GM21390 (cell line): ENCODE measurements around the gene CYP3A7.
"Not testable (repeated sequence)": the region's sequence is repeated elsewhere in the genome, so short reads cannot be mapped to it uniquely, and the experiment has no call there.

ENCODE experiments used
- ATAC-seq: cut with Tn5 transposase; IDR thresholded peaks from one replicate; pipeline ENCODE4 v1.9.1; 2021; ENCODE audit not compliant: unreplicated experiment

The CYP3A7 gene

DNA sequence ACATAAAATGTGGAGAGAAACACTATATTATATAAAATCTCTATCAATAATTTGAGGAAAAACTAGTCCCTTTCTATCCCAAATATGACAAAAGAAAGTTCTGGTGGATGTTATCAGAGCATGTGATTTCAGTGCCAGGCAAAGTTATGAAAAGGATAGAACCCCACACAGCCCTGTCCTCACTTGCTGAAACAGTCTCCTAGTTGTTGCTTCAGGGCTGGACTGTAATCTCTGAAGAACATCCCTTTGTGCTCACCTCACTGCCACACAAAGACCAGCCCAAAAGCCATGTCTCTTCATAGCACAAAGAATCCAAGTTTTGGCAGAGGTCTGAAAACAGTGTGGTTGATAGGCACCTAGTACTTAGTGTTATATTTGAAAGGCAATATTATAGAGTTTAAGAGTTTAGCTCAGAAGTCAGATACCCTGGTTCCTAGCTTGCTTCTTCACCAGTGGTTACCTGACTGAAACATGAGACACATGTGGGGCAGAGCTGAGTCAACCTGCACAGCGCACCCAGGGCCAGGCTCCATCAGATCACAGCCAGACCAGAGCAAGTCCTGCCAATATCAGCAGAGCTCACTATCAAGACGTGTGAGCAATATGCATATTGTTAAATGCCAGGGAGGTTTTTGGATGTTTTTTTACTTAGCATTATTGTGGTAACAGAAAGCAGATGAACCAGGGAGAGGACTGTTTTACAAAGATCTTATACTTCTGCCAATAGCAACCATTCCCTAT is 25.0 kb downstream of the CYP3A7 start:
- ATAC-seq, result no peak

DNA sequence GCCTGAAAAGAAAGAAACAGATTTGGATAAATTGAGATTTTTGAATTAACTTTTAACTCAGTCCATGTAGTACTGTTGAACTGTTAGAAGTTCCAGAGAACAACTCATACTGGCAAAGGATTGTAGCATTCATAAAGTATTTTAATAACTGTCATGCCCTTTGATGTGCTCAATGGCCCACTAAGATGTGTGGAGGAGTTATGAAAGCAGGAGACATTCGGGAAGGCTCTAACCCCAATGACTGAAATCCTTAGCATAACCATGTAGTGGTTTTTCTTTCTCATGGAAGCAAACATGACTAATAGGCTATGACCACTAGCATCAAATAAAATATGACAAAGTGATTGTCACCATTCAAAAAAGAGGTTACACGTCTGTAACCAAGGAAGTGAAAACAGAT is 25.7 kb downstream of the CYP3A7 start:
- ATAC-seq, result no peak

GRCh38 chr7:99707096-99707495 is 27.9 kb downstream of the CYP3A7 start:
- no peak for ATAC-seq

- ATAC-seq, result no peak
Measured at GRCh38 chr7:99699946-99700345, 35.0 kb downstream of the CYP3A7 start.

GRCh38 chr7:99698867-99699730 is 35.9 kb downstream of the CYP3A7 start:
- ATAC-seq, result not testable (repeated sequence)

- no peak for ATAC-seq
Measured at GRCh38 chr7:99694912-99695304, 40.1 kb downstream of the CYP3A7 start.

GRCh38 chr7:99694201-99694911 is 40.6 kb downstream of the CYP3A7 start:
- no peak for ATAC-seq

DNA sequence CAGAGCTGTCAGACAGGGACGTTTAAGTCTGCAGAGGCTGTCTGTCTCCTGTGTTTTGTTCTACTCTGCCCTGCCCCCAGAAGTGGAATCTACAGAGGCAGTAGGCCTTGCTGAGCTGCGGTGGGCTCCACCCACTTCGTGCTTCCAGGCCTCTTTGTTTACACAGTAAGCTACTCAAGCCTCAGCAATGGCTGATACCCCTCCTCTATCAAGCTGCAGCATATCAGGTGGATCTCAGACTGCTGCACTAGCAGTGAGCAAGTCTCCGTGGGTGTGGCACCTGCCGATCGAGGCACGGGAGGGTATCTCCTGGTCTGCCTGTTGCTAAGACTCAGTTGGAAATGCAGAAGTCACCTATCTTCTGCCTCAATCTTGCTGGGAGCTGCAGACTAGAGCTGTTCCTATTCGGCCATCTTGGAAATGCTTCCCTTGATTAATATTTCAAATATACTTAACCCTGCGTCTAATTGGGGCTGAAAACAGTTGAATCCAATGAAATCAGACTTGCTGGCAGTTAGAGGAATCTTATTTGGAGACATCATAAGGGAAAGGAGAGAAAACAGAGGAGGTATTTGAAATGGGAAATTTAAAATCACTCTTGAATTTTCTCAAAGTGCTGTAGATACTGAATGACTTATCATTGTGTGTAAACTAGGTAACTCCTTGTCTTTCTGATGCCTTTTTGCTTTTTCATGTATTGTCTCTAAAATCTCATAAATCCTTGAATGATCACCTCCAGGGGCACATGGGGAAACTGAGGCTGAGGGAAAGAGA is 41.4 kb downstream of the CYP3A7 start:
- ATAC-seq, result no peak

DNA sequence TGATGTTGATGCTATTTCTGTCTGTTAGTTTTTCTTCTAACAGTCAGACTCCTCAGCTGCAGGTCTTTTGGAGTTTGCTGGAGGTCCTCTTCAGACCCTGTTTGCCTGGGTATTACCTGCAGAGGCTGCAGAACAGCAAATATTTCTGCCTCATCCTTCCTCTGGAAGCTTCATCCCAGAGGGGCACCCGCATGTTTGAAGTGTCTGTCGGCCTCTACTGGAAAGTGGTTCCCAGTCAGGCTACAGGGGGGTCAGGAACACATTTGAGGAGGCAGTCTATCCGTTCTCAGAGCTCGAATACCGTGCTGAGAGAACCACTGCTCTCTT is 41.9 kb downstream of the CYP3A7 start:
- ATAC-seq, result no peak

DNA sequence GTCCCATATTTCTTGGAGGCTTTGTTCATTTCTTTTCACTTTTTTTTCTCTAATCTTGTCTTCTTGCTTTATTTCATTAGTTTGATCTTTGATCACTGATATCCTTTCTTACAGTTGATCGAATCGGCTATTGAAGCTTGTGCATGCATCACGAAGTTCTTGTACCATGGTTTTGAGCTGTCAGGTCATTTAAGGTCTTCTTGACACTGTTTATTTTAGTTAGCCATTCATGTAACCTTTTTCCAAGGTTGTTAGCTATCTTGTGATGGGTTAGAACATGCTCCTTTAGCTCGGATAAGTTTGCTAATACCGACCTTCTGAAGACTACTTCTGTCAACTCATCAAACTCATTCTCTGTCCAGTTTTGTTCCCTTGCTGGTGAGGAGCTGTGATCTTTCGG is 42.4 kb downstream of the CYP3A7 start:
- ATAC-seq, result not testable (repeated sequence)

DNA sequence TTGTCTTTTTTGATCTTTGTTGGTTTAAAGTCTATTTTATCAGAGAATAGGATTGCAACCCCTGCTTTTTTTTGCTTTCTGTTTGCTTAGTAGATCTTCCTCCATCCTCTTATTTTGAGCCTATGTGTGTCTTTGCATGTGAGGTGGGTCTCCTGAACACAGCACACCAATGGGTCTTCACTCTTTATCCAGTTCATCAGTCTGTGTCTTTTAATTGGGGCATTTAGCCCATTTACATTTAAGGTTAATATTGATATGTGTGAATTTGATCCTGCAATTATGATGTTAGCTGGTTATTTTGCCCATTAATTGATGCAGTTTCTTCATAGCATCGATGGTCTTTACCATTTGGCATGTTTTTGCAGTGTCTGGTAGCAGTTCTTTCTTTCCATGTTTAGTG is 43.3 kb downstream of the CYP3A7 start:
- not testable (repeated sequence) for ATAC-seq

- ATAC-seq, result not testable (repeated sequence)
Measured at GRCh38 chr7:99690918-99691317, 44.1 kb downstream of the CYP3A7 start.

- ATAC-seq, result not testable (repeated sequence)
Measured at GRCh38 chr7:99685871-99686608, 49.0 kb downstream of the CYP3A7 start.

DNA sequence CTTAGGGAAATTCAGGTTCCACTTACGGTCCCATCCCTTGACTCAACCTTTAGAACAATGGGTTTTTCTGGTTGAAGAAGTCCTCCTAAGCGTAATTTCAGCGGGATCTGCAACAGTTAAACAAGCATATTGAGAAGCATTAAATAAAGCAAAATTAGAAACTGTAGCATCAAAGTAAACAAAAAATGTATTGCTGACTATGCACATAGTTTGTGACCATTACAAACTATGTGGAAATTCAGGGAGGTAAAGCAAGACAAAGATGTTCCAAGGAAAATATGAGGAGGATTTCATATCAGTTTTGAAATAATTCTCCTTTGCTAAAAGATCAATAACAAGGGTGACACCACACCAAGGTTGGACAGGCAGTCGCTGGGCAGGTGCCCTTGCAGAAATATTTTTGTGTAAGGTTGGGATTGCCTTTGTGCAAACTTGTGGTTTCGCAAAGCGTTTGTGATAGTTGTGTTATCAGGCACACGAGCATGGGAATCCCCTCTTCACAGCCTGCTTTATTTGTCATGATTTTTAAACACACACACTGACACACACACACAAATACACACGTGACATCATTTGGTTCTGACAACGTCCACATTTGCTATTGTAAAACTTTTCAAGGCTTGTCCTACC is 49.8 kb downstream of the CYP3A7 start:
- no peak for ATAC-seq

GRCh38 chr7:99679400-99680191 is 55.4 kb downstream of the CYP3A7 start, which contains the start of gene CYP3A5:
Gene CYP3A5 (minus strand): TSS chr7:99679996. CDS start chr7:99679896, 100 bp downstream.
- no peak for ATAC-seq

GRCh38 chr7:99679032-99679399 is 56.0 kb downstream of the CYP3A7 start:
- no peak for ATAC-seq

DNA sequence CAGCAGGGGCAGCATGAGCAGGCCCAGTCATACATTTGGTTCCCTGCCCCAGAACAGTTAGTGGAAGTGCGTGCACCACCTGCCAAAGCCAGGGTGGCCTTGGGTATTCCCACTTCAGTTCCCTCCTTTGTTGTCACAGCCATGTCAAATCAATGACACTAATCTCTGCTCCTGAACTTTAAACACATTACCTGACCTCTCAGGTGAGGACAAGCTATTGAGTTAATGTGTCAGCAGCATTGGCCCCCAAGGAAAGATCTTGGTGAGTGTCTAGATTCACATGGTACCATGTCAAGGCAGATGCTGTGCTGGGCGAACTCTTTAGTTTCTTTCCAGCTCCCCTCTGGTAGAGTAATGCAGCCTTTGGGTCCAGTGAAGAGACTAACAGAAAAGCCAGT is 57.3 kb downstream of the CYP3A7 start:
- no peak for ATAC-seq

GRCh38 chr7:99677013-99677647 is 57.9 kb downstream of the CYP3A7 start:
- ATAC-seq, result no peak
